Measurements from ENCODE around the gene MT1B.
"Not testable (repeated sequence)": the region's sequence is repeated elsewhere in the genome, so short reads cannot be mapped to it uniquely, and the experiment has no call there.

MT1B gene

DNA sequence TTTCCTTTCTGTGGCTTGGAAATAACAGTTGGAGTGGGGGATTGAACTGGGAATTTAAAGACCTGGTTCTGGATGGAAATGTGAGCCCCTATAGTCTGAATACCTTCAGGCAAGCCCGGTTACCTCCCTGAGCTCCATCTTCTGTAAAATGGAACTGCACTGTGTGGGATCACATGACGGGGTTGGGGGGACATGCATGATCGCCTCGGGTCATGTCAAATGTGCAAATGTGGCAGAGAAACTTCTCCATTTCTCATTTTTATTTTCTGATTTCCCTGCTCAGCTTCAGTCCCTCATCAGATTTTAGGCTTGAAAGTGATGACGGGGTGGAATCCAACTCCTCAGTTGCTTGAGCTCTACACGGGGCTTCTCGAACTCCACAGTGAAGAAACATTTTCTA, 1.5 kb downstream of the MT1B start:
- no peak for DNase-seq (ENCODE audit: low read depth)
- no peak overlapping the region for H3K4me3 ChIP-seq (ENCODE audit: low read depth, low read length)
- no peak for TF ChIP-seq CTCF (IDR thresholded peaks at IDR 0.05; ENCODE audit: control insufficient read depth, extremely low read depth, insufficient read depth)

DNA sequence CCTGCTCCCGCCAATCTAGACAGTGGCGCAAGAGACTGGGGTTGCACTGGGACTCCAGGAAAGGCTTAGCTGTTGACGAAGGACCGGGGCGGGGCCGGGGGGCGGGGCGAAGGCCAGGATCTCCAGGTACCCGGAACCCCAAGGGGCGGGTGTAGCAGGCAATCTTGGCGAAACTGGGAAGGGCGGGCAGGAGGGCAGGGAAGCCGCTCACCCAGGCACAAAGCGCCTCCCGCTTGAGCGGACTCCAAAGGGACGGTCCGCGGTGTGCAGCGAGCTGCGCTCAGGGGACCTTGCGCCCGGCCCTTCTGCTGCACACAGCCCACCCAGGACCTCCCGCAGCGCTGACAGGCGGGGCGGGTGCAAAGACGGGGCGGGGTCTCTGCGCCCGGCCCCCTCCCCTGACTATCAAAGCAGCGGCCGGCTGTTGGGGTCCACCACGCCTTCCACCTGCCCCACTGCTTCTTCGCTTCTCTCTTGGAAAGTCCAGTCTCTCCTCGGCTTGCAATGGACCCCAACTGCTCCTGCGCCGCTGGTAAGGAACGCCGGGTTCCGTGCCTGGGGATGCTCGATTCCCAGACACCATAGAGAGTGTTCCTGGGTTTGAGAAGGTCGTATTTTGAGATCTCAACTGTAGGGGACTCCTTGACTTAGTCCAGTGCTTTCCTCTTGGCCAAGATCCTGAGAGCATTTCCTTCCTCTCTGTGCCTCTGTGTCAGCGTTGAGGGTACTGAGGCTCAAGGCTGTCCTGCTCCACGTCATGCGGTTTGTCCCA, 6.1 kb downstream of the MT1B start, which contains the start of gene MT1F:
TSS of gene MT1F (plus strand) at position 405 of the 772 bp plus-strand sequence. CDS start at position 505, 100 bp downstream.
- no peak for TF ChIP-seq CTCF (IDR thresholded peaks at IDR 0.05; ENCODE audit: control insufficient read depth, extremely low read depth, insufficient read depth)
- peak; percentile 45 for DNase-seq (ENCODE audit: low read depth)
- peak within 1 kb of the TSS; percentile 54 for H3K4me3 ChIP-seq (ENCODE audit: low read depth, low read length)

- no peak for TF ChIP-seq CTCF (IDR thresholded peaks at IDR 0.05; ENCODE audit: control insufficient read depth, extremely low read depth, insufficient read depth)
- no peak for DNase-seq (ENCODE audit: low read depth)
- peak overlapping the region; percentile 54 for H3K4me3 ChIP-seq (ENCODE audit: low read depth, low read length)
These were observed 6.7 kb downstream of the MT1B start for GRCh38 chr16:56658327-56658875.

GRCh38 chr16:56662357-56663354, 11.0 kb downstream of the MT1B start:
- DNase-seq (ENCODE audit: low read depth) = no peak
- H3K4me3 ChIP-seq (ENCODE audit: low read depth, low read length) = no peak overlapping the region
- TF ChIP-seq CTCF (IDR thresholded peaks at IDR 0.05; ENCODE audit: control insufficient read depth, extremely low read depth, insufficient read depth) = no peak

GRCh38 chr16:56664506-56664905, 12.8 kb downstream of the MT1B start:
- H3K4me3 ChIP-seq (ENCODE audit: low read depth, low read length) = no peak overlapping the region
- TF ChIP-seq CTCF (IDR thresholded peaks at IDR 0.05; ENCODE audit: control insufficient read depth, extremely low read depth, insufficient read depth) = no peak
- no peak for DNase-seq (ENCODE audit: low read depth)

DNA sequence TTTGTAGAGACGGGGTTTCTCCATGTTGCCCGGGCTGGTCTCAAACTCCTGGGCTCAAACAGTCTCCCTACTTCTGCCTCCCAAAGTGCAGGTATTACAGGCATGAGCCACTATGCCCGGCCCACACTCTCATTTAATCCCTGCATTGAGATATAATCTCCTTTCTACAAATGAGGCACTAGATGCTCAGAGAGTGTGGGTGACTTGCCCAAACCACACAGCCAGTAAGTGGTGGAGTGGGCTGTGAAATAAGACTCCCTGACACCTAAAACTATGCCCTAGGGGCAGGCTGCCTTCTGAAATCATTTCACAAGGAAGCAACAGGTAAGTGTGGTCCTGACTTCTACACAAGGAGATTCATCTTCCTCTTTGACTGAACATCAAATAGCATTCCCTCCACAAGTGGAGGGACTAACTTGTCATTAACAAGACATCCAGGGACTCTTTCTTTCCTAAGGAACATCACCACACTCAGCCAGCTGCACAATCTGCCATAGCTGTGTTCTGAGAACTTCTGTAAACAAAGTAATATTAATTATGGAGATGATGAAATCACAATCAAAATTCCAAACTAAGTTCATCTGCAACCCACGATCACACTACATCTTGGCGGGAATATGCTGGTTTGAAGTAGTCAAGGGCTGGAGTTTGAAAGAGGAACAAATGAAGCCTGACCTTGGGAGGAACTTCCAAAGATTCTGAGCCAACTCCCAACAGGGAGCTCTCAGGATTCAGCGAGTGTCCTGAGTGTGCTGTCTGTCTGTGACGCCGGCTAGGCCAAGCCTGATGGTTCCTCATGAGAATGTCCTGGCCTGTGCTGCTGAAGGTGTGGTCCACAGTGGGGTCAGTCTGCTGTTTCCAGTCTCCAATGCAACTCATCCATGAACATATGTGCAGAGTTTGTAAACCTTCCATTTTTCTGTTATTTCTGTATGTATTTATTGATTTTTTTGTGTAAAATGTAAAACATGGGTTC, 13.9 kb downstream of the MT1B start:
- not testable (repeated sequence) for DNase-seq (ENCODE audit: low read depth); H3K4me3 ChIP-seq (ENCODE audit: low read depth, low read length)

Data from LNCaP clone FGC (cell line).